Activated T-helper 9 cell treated with anti-CD3 and anti-CD28 coated beads, Interleukin-2, amount 50 U/mL, for 16 hours (primary cell): ENCODE measurements around the gene PTPRN2.

Experiments used
- DNase-seq: peaks from one replicate; pipeline ENCODE4 v3.0.0-alpha.2; 2020; ENCODE audit warnings: low read depth

The PTPRN2 gene

GRCh38 chr7:157640144-157640543 is 947.5 kb downstream of the PTPRN2 start:
- no peak for DNase-seq

GRCh38 chr7:157638563-157638962 is 949.1 kb downstream of the PTPRN2 start:
- DNase-seq = no peak

DNA sequence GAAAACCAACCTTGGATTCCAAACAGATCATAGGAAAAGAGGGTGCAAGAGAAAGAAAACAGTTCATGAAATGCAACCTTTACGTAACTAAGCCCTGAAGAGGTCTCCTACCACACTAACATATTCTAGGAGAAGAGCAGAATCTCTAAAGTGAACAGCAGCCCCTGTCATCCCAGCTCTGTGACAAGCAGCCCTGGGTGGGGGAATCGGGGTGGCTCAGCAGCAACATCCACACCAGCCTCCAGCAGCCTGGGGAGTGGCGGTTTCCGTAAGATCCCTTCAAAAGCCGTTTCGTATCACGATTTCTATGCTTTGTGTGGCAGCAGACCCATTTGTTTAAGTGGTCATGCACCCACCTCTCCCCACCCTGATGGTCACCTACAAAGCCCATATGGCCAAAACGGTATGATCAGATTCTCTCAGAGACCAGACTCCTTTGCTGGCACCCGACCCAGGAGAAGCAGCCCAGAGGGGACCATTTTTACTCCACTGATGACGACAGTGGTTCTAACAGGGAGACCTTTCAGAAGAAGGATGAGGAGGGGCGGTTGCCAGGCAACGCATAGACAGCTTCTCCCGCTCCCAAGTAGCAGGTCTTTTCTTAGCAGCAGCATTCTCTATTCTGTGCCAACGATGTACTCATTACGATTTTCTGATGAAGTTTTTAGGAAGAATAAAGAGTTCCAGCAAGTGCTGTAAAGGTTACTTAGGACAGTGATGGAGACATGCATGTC is 950.2 kb downstream of the PTPRN2 start:
- DNase-seq = no peak

- DNase-seq = no peak
Observed at GRCh38 chr7:157635669-157636068, 952.0 kb downstream of the PTPRN2 start.

DNA sequence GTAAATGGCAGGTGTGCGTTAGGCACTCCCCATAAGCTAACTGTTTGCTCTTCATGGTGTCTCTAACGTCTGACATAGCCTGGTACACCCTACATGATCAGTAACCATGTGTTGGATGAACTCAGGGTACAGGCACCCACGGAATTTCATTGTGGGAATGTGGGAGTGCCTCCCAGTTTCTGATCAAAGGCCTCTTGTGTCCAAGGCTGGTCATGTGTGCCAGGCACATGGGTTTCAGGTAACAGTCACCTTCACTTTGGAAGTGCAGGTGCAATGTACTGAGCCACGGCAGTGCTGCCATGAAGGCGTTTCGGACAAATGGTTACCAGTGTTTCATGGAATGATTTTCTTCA is 952.5 kb downstream of the PTPRN2 start:
- no peak for DNase-seq

DNA sequence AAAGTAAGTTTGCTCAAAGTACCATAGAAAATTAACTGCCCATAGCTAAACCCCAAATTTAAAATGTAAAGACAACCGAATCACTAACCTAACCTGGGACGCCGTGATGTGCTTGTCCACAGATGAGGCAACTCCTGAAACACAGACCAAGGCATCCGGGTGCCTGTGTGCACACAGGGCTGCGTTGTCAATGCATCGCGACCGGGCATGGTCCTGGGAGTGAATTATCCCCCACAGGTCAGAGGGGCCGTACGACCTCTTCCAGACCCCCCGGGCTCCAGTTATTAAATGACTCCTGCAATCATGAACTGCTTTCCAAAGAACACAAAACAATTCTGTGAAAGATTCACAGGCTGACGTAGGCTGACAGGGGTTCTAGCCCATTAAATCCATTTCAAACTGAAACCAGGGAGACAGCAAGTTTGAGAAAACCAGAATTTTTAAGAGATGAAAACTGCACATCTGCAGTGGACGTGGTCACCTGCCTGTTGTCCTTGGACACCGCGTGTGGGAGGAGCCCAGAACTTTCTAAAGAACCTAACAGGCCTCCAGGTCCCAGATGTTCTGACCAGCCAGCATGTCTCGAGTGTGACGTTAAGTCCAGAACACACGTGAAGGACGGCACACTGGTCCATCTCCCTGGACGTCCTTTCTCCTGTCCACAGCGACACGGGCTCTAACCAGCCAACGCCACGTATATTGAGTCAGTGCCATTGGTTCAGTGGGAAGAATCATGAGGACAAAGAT is 953.0 kb downstream of the PTPRN2 start:
- no peak for DNase-seq

GRCh38 chr7:157633465-157634185 is 954.0 kb downstream of the PTPRN2 start:
- DNase-seq = no peak

- no peak for DNase-seq
Observed at GRCh38 chr7:157630301-157630853, 957.2 kb downstream of the PTPRN2 start.

GRCh38 chr7:157628456-157628855 is 959.2 kb downstream of the PTPRN2 start:
- no peak for DNase-seq

DNA sequence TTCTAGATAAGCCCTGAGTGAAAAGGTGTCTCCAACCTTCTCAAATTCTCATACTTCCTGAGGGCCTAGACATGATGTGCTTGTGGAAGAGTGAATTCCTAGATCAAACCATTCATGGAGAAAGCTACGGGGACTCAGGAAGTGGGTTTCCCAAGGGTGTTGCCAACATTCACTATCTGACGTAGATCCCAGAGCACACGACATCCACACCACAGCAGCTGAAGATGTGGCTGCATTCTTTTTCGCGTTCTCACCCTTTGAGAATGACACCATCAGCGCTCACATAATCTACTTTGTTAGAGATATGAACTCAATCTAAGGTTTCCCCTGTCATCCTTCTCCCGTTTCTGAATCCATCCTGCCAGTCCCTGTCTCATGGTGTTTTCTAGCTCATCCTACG is 960.0 kb downstream of the PTPRN2 start:
- DNase-seq = no peak

DNA sequence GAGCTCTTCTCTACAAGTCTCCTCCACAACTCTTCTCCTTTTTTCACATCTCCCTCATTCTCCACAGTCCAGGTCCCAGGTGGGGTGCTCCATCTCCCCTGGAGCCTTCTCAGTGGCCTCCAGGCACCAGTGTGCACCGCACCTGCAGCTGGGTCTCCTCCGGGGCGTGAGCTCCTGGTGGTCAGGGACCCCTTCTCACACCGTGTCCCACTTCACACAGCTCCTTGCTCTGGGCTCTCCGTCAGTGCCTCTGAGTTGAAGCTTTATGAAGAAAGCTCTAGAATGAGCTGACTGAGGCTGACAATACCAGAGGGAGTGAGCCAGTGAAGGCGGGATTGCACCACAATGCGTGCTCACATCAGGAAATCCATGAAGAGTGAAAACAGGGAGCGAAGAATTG is 960.6 kb downstream of the PTPRN2 start:
- DNase-seq = no peak

GRCh38 chr7:157625973-157626742 is 961.5 kb downstream of the PTPRN2 start:
- DNase-seq = no peak

GRCh38 chr7:157623556-157623955 is 964.1 kb downstream of the PTPRN2 start:
- no peak for DNase-seq

DNA sequence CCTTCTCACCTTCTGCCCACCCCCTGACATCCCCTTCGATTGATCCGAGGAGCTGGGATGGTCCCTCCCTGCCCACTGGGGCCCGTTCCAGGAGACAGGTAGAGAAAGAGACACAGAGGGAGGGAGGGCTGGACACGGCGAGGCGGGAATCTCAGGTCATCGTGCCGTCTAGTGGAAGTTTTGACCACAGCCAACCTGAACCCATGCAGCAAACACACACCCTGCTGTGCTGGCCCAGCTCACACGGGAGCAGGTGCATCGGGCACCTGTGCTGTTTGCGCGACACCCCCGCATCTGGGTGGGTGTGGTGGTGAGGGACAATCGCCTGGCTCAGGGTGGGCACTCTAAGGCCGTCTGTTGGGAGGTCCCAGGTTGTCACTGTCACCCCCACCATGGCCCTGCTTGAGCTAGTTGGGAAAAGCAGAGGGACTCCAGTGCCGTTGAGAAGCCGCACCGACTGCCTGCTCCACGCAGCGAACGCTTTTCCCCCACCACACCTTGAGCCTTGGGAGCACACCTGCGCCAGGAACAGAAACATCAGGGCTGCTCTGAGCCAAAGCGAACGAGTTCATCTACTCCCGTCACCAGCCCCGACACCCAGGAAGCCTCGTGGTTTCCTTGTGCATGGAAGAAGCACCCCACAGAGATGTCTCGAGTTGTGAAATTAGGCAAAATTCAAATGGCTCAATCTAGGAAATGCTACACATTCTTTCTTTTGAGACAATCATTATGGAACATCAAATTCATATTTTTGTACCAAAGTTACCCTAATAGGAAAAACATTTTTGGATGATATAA is 965.0 kb downstream of the PTPRN2 start:
- DNase-seq = no peak

- no peak for DNase-seq
Observed at GRCh38 chr7:157622000-157622399, 965.6 kb downstream of the PTPRN2 start.

- DNase-seq = no peak
Observed at GRCh38 chr7:157621131-157621681, 966.4 kb downstream of the PTPRN2 start.

- DNase-seq = no peak
Observed at GRCh38 chr7:157620616-157621015, 967.0 kb downstream of the PTPRN2 start.

- no peak for DNase-seq
Observed at GRCh38 chr7:157619753-157620525, 967.7 kb downstream of the PTPRN2 start.

DNA sequence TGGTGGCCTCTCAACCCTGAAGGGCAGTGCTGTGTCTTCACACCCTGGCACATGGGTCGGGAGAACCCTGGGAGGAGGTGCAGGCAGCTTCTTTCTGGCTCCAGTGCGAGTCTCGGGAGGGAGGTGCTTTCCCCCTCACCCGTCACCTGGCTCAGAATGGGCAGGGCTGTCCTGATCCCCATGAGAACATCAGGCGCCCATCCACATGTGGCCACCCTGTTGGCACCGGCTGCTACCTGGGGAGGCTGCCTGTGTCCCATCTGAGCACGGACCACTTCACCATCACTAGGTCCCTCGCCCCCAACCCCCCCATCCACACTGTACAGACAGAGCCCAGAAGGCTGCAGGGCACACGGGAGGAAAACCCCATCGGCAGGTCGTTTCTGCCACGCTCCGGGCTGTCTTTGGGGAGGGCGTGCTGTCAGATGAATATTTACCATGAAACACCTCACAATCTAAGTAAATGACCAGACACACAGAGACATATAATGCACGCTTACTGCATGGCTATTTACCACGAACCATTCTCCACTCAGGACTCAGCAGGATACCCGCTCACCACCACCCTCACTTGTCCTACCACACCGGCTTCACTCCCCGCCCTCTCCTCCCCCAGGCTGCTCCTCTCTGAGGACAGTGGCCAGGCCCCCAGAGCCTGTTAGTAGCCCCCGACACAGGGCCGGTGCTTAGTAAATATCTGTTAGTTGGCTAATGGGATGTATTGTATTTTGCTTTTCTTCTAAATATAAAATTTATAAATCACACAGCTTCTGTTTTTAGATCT is 968.6 kb downstream of the PTPRN2 start:
- DNase-seq = no peak
